ENCODE results near the gene ZNF576. TPM values are rescaled to one million over a fixed set of nuclear protein-coding genes. Genes with fewer than 3 reads are reported as not detected.
A peak's percentile ranks its signal among the peaks of the same experiment; 100 is the strongest.

Gene ZNF576
- total and polyA plus RNA-seq, 2 of the 13 experiments (the other 11 are each of a cell fraction or from before 2014, with no cell fraction given) = 7.2 to 9.6 TPM

DNA sequence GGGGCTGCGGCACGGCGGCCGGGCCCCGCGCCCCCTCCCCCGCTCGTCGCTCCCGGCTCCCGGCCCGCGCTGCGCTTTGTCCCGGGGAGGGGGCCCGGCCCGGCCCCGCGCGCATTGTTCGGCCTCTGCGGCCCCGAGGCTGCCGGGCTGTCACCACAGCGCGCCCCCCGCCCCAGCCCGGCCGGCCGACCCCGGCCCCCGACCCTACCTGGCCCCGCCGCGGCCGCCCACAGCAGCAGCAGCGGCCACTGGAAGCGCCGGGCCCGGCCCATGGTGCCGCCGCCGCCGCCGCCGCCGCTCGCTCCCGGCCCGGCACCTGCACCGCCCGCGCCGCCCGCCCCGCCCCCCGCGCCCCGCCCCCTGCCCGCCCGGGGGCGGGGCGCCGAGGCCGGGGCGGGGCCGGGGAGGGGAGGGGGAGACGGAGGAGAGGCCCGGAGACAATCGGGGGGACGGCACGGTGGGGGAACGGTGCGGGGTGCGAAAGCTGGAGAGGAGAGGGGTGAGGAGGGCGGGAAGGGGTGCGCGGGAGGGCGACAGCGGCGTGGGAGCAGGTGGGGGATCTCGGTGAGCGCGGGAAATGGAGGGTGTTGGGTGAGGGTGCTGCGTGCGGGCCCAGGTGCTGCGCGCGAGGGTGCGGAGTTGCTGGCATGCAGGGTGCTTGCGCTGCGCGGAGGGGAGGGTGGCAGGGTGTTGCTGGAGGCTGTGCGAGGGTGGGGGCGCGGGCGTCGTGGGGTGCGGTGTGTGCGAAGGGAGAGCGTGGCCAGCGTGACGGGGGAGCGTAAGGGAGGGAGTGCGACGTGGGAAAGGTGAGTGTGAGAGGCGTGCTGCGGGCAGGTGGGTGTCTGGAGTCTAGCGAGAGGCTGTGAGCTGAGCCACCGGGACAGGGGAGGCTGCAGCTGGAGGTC lies 43.4 kb downstream of the ZNF576 start, which contains the start of gene CADM4 (continued):
- TF ChIP-seq, protein P1, sequence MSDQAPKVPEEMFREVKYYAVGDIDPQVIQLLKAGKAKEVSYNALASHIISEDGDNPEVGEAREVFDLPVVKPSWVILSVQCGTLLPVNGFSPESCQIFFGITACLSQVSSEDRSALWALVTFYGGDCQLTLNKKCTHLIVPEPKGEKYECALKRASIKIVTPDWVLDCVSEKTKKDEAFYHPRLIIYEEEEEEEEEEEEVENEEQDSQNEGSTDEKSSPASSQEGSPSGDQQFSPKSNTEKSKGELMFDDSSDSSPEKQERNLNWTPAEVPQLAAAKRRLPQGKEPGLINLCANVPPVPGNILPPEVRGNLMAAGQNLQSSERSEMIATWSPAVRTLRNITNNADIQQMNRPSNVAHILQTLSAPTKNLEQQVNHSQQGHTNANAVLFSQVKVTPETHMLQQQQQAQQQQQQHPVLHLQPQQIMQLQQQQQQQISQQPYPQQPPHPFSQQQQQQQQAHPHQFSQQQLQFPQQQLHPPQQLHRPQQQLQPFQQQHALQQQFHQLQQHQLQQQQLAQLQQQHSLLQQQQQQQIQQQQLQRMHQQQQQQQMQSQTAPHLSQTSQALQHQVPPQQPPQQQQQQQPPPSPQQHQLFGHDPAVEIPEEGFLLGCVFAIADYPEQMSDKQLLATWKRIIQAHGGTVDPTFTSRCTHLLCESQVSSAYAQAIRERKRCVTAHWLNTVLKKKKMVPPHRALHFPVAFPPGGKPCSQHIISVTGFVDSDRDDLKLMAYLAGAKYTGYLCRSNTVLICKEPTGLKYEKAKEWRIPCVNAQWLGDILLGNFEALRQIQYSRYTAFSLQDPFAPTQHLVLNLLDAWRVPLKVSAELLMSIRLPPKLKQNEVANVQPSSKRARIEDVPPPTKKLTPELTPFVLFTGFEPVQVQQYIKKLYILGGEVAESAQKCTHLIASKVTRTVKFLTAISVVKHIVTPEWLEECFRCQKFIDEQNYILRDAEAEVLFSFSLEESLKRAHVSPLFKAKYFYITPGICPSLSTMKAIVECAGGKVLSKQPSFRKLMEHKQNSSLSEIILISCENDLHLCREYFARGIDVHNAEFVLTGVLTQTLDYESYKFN (CRISPR knock-in tag; conservative IDR thresholded peaks at IDR 0.05) = no peak
- TF ChIP-seq GATAD1 (CRISPR knock-in tag; IDR thresholded peaks at IDR 0.05) (no peak), FOXP1 (IDR thresholded peaks at IDR 0.05) (no peak), FOXP1 (CRISPR knock-in tag; IDR thresholded peaks at IDR 0.05) (no peak), HIVEP1 (CRISPR knock-in tag; IDR thresholded peaks at IDR 0.05) (no peak), SP5 (CRISPR knock-in tag; IDR thresholded peaks at IDR 0.05; ENCODE audit: borderline replicate concordance, low read depth) (0 out of 2 replicates have a peak, but pooled peaks have one; percentile 27), ZBTB14 (CRISPR knock-in tag; IDR thresholded peaks at IDR 0.05) (no peak), FOXM1 (CRISPR knock-in tag; IDR thresholded peaks at IDR 0.05) (no peak), ZNF251 (CRISPR knock-in tag; IDR thresholded peaks at IDR 0.05) (no peak), ZNF224 (CRISPR knock-in tag; IDR thresholded peaks at IDR 0.05) (no peak), IKZF4 (CRISPR knock-in tag; IDR thresholded peaks at IDR 0.05; ENCODE audit: borderline replicate concordance, low read depth, not compliant biosample characterization) (peak; percentile 49), MED8 (CRISPR knock-in tag; IDR thresholded peaks at IDR 0.05; ENCODE audit: insufficient replicate concordance) (no peak), YEATS4 (CRISPR knock-in tag; IDR thresholded peaks at IDR 0.05; ENCODE audit: borderline replicate concordance) (no peak), RORA (CRISPR knock-in tag; IDR thresholded peaks at IDR 0.05) (no peak), BCL6 (CRISPR knock-in tag; IDR thresholded peaks at IDR 0.05) (no peak), GMEB1 (CRISPR knock-in tag; IDR thresholded peaks at IDR 0.05; ENCODE audit: borderline replicate concordance) (no peak), KDM5B (CRISPR knock-in tag; IDR thresholded peaks at IDR 0.05; ENCODE audit: borderline replicate concordance) (peak; percentile 80), LCORL (IDR thresholded peaks at IDR 0.05) (no peak), LCORL (CRISPR knock-in tag; IDR thresholded peaks at IDR 0.05) (peak; percentile 29; the same call in 1 of the 2 replicates), ZNF30 (CRISPR knock-in tag; IDR thresholded peaks at IDR 0.05) (no peak), ZNF33B (CRISPR knock-in tag; IDR thresholded peaks at IDR 0.05) (no peak), ZNF740 (CRISPR knock-in tag; IDR thresholded peaks at IDR 0.05) (no peak), PHF20 (CRISPR knock-in tag; IDR thresholded peaks at IDR 0.05) (no peak)
- TF ChIP-seq, protein P2, sequence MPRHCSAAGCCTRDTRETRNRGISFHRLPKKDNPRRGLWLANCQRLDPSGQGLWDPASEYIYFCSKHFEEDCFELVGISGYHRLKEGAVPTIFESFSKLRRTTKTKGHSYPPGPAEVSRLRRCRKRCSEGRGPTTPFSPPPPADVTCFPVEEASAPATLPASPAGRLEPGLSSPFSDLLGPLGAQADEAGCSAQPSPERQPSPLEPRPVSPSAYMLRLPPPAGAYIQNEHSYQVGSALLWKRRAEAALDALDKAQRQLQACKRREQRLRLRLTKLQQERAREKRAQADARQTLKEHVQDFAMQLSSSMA (CRISPR knock-in tag; IDR thresholded peaks at IDR 0.05) = no peak
